Esophagus squamous epithelium (tissue), 5 donors: ENCODE measurements around the gene DNAJC17. TPM values are rescaled to one million over a fixed set of nuclear protein-coding genes. Genes with fewer than 3 reads are reported as not detected.

Experiments used
- DNase-seq: peaks from one replicate; lab custom pipeline; 2025; lab: John Stamatoyannopoulos, UW
- H3K27ac ChIP-seq, 4 donors: fragments of 200-600 bp; sonication (generic); one replicate each; pipeline ENCODE4 v1.5.1; 2016 to 2019; ENCODE audit warnings: mild to moderate bottlenecking in 1 of 4
- H3K27me3 ChIP-seq, 4 donors: fragments of 200-600 bp; sonication (generic); 1 replicate in 3 of 4; 2 replicates in 1 of 4; pipeline versions ENCODE4 v1.5.1 to v1.6.0; 2017 to 2021; ENCODE audit warnings: antibody characterized with exemption in 1 of 4
- H3K36me3 ChIP-seq, 3 donors: fragments of 200-600 bp; sonication (generic); one replicate each; pipeline ENCODE4 v1.5.1; 2016 to 2019
- H3K4me1 ChIP-seq, 3 donors: fragments of 200-600 bp; sonication (generic); one replicate each; pipeline ENCODE4 v1.5.1; 2017 to 2019
- H3K4me3 ChIP-seq, 4 donors: fragments of 200-600 bp; sonication (generic); 1 replicate in 3 of 4; 2 replicates in 1 of 4; pipeline ENCODE4 v1.5.1; 2016 to 2019; ENCODE audit warnings: mild to moderate bottlenecking in 2 of 4, moderate library complexity in 1 of 4
- H3K9me3 ChIP-seq, 3 donors: fragments of 200-600 bp; sonication (generic); one replicate each; pipeline ENCODE4 v1.5.1; 2016 to 2019
- POLR2A ChIP-seq, 4 donors: fragments of 450-650 bp; IDR thresholded peaks; one replicate each; pipeline ENCODE4 v1.6.1; 2017; ENCODE audit warnings: antibody characterized with exemption in 4 of 4, mild to moderate bottlenecking in 4 of 4, moderate library complexity in 3 of 4
- WGBS, 2 donors: methylation state at CpG; one replicate each; pipeline ENCODE4 v1.1.5; 2018; 5-methylcytosine and 5-hydroxymethylcytosine counted together
- intact Hi-C: fragments of 100-400 bp; cut with DNase I; formaldehyde crosslinking; loops from one replicate; pipeline ENCODE4 v1.15.0; 2022
- total RNA-seq, 4 donors: library from RNA; depleted of rRNA; stranded (reverse); fragments of >200 nt; gene quantifications; one replicate each; pipeline ENCODE4 v1.1.0, GENCODE V29; 2016
- TF ChIP-seq, protein P1 (sequence below), 6 experiments: fragments of 450-650 bp in 4 of 6; fragments of 200-600 bp in 2 of 6; sonication (generic) in 2 of 6; IDR thresholded peaks; one replicate each; pipeline ENCODE4 v1.5.1; 2016 to 2019; ENCODE audit warnings: antibody characterized with exemption in 6 of 6, mild to moderate bottlenecking in 4 of 6, moderate library complexity in 4 of 6
- donor health status: DM: yes; HTN: yes; CAD: no.

The DNAJC17 gene
- total RNA-seq, 4 donors from 2014 or later: 13.9 to 24.0 (median 19.2) TPM

DNA sequence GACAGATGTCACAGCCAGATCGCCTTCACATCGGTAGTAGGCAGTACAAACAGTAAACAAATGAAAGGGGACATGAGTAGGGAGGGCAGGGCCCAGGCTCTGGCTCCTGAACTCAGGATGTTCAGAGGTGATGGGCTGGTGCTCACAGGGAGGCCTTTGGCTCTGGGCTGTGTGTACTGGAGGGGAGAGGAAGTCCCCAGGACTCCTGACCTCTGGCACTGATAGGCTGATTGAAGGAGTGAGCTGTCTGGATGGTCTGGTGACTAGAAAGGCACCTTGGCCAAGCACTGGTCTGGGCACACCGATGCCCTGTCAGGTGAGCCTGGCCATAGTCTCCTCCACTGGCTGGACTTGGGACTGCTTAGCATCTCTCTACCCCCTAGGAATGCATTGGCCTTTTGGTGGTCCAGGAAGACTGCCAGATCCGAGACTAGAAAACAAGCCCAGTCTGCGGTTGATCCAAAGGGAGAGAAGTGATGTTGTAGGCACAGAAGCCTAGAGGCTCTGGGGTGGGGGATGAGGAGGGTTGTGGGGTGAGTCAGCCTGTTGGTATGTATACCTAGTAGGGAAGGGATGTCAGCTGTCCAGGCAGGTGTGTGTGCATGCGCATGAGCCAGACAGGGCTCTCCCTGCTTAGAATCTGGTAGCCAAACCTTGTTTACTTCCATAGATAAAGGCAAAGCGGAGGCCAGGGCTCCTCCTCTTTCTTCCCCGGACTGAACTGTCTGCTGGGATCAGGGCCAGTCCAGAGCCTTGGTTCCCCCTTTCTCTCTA is 38.4 kb upstream of the DNAJC17 start:
- intact Hi-C loops: no loop called here
- H3K27me3 ChIP-seq: peaks cover 0 to 34% (median 0%) of the 10 kb centered on the region in 4 donors
- H3K4me1 ChIP-seq: peaks cover 16 to 71% (median 33%) of the 10 kb centered on the region in 3 donors
- H3K36me3 ChIP-seq: peaks cover 0 to 31% (median 0%) of the 10 kb centered on the region in 3 donors
- H3K4me3 ChIP-seq: peak overlapping the region; percentile 59 to 80 (median 72)
- peak overlapping the region; percentile 80 to 97 (median 93) for H3K27ac ChIP-seq
- TF ChIP-seq, protein P1, sequence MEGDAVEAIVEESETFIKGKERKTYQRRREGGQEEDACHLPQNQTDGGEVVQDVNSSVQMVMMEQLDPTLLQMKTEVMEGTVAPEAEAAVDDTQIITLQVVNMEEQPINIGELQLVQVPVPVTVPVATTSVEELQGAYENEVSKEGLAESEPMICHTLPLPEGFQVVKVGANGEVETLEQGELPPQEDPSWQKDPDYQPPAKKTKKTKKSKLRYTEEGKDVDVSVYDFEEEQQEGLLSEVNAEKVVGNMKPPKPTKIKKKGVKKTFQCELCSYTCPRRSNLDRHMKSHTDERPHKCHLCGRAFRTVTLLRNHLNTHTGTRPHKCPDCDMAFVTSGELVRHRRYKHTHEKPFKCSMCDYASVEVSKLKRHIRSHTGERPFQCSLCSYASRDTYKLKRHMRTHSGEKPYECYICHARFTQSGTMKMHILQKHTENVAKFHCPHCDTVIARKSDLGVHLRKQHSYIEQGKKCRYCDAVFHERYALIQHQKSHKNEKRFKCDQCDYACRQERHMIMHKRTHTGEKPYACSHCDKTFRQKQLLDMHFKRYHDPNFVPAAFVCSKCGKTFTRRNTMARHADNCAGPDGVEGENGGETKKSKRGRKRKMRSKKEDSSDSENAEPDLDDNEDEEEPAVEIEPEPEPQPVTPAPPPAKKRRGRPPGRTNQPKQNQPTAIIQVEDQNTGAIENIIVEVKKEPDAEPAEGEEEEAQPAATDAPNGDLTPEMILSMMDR (IDR thresholded peaks at IDR 0.05): no peak
- TF ChIP-seq POLR2A (IDR thresholded peaks at IDR 0.05): peak in 1 of 4 donors; percentile 63
- no peak for DNase-seq
- 42 to 47% methylated on average over 2 to 7 of the region's 8 CpGs for WGBS, 2 donors
- H3K9me3 ChIP-seq: no peaks in the 10 kb centered on the region

DNA sequence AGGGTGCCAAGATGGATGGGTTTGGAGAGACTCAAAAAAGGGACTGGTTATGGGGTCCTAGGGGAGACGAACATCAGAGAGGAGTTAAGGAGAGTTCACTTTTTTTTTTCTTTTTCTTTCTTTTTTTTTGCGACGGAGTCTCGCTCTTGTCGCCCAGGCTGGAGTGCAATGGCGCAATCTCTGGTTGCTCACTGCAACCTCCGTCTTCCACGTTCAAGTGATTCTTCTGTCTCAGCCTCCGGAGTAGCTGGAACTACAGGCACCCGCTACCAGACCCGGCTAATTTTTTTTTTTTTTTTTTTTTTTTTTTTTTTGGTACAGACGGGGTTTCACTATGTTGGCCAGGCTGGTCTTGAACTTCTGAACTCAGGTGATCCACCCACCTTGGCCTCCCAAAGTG is 37.8 kb upstream of the DNAJC17 start:
- H3K4me3 ChIP-seq: peak overlapping the region; percentile 59 to 80 (median 72)
- DNase-seq: no peak
- H3K4me1 ChIP-seq: peaks cover 16 to 71% (median 33%) of the 10 kb centered on the region in 3 donors
- peaks cover 0 to 34% (median 0%) of the 10 kb centered on the region in 4 donors for H3K27me3 ChIP-seq
- TF ChIP-seq, protein P1 (IDR thresholded peaks at IDR 0.05): no peak
- no peak for TF ChIP-seq POLR2A (IDR thresholded peaks at IDR 0.05)
- intact Hi-C loops: no loop called here
- H3K27ac ChIP-seq: peak overlapping the region; percentile 91 to 97 (median 94)
- WGBS, 2 donors: 27% methylated on average over 11 to 12 of the region's 12 CpGs
- H3K9me3 ChIP-seq: no peaks in the 10 kb centered on the region
- H3K36me3 ChIP-seq: peaks cover 0 to 27% (median 0%) of the 10 kb centered on the region in 3 donors

DNA sequence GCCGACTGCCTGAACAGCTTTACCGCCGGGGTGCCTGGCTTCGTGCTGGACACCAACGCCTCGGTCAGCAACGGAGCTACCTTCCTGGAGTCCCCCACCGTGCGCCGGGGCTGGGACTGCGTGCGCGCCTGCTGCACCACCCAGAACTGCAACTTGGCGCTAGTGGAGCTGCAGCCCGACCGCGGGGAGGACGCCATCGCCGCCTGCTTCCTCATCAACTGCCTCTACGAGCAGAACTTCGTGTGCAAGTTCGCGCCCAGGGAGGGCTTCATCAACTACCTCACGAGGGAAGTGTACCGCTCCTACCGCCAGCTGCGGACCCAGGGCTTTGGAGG is 37.4 kb upstream of the DNAJC17 start:
- H3K27me3 ChIP-seq: peaks cover 0 to 34% (median 0%) of the 10 kb centered on the region in 4 donors
- intact Hi-C loops: no loop called here
- peak overlapping the region; percentile 59 to 80 (median 72) for H3K4me3 ChIP-seq
- no peaks in the 10 kb centered on the region for H3K9me3 ChIP-seq
- no peak for DNase-seq
- TF ChIP-seq, protein P1 (IDR thresholded peaks at IDR 0.05): no peak
- no peak for TF ChIP-seq POLR2A (IDR thresholded peaks at IDR 0.05)
- H3K27ac ChIP-seq: peak overlapping the region; percentile 91 to 97 (median 94)
- peaks cover 0 to 27% (median 0%) of the 10 kb centered on the region in 3 donors for H3K36me3 ChIP-seq
- H3K4me1 ChIP-seq: peaks cover 16 to 71% (median 33%) of the 10 kb centered on the region in 3 donors
- WGBS, 2 donors: 0% methylated on average over 4 to 9 of the region's 28 CpGs

DNA sequence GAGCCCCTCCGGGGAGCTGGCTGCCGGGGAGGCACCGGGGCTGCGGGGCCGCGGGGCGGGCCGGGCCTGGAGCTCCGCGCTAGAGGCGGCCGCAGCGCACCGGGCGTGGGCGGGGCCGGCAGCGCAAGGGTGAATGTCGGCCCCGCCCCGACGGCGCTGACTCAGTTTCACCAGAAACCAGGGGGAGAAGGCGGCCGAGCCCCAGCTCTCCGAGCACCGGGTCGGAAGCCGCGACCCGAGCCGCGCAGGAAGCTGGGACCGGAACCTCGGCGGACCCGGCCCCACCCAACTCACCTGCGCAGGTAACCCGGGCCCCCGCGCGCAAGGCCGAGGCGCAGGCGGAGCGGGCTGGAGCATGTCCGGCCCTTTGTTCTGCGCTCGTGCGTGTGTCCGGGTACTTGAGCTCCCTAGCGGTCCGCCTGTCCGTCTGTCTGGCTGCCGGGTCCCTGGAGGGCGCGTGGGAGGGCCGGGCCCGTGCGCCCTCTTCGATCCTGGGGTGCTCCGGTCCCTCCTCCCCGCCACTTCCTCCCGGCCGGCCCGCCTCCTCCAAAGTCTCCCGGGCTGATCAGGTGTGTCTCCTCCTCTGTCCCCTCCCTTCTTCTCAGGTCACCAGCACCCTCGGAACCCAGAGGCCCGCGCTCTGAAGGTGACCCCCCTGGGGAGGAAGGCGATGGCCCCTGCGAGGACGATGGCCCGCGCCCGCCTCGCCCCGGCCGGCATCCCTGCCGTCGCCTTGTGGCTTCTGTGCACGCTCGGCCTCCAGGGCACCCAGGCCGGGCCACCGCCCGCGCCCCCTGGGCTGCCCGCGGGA is 36.8 kb upstream of the DNAJC17 start, which contains the start of gene SPINT1:
Gene SPINT1 (plus strand): TSS at position 164 of the 811 bp plus-strand sequence. CDS start 507 bp downstream, at position 671.
- Histone ChIP-seq H3K27me3 (peaks cover 0 to 34% (median 0%) of the 10 kb centered on the region in 4 donors), H3K9me3 (no peaks in the 10 kb centered on the region), H3K4me3 (peak within 1 kb of the TSS; percentile 59 to 80 (median 72)), H3K4me1 (peaks cover 16 to 71% (median 33%) of the 10 kb centered on the region in 3 donors), H3K27ac (peak within 1 kb of the TSS; percentile 91 to 97 (median 94)), H3K36me3 (peaks cover 0 to 21% (median 0%) of the 10 kb centered on the region in 3 donors)
- intact Hi-C loops: no loop called here
- peak in 2 of 4 donors; percentile 41 to 69 for TF ChIP-seq POLR2A (IDR thresholded peaks at IDR 0.05)
- TF ChIP-seq, protein P1 (IDR thresholded peaks at IDR 0.05): peak in 1 of 6 experiments; percentile 9
- no peak for DNase-seq
- no CpG with 5 or more reads among the region's 89 CpGs for WGBS, 2 donors
